H9 (cell line): ENCODE measurements around the gene TENM3. TPM values are rescaled to one million over a fixed set of nuclear protein-coding genes. Genes with fewer than 3 reads are reported as not detected.

Source experiments
- DNase-seq: peaks from one replicate; pipeline ENCODE4 v3.0.0-alpha.2; 2017
- H2AFZ ChIP-seq: one replicate; pipeline ENCODE4 v1.6.1; 2013; ENCODE audit warnings: mild to moderate bottlenecking, low read length, control low read depth, moderate library complexity
- H2AK5ac ChIP-seq: 2 replicates; pipeline ENCODE4 v1.6.1; 2013; ENCODE audit warnings: low read length, control low read depth, mixed read lengths; ENCODE audit not compliant: insufficient read length
- H2BK120ac ChIP-seq: one replicate; pipeline ENCODE4 v1.6.1; 2013; ENCODE audit warnings: low read depth, mild to moderate bottlenecking, low read length, control low read depth, inconsistent platforms; ENCODE audit not compliant: poor library complexity, severe bottlenecking
- H2BK12ac ChIP-seq: 2 replicates; pipeline ENCODE4 v1.6.1; 2013; ENCODE audit warnings: low read length, control low read depth, mixed read lengths, low read depth; ENCODE audit not compliant: insufficient read length
- H2BK15ac ChIP-seq: 2 replicates; pipeline ENCODE4 v1.6.1; 2013; ENCODE audit warnings: low read depth, low read length, control low read depth
- H2BK20ac ChIP-seq: one replicate; pipeline ENCODE4 v1.6.1; 2013; ENCODE audit warnings: low read depth, mild to moderate bottlenecking, low read length, control low read depth, inconsistent platforms; ENCODE audit not compliant: poor library complexity, severe bottlenecking
- H2BK5ac ChIP-seq: 2 replicates; pipeline ENCODE4 v1.6.1; 2013; ENCODE audit warnings: low read length, control low read depth, mixed read lengths; ENCODE audit not compliant: insufficient read length
- H3K14ac ChIP-seq: 2 replicates; pipeline ENCODE4 v1.6.1; 2013; ENCODE audit warnings: low read length, control low read depth; ENCODE audit not compliant: insufficient read depth
- H3K18ac ChIP-seq: 2 replicates; pipeline ENCODE4 v1.6.1; 2013; ENCODE audit warnings: low read depth, mild to moderate bottlenecking, mixed read lengths, low read length, control low read depth; ENCODE audit not compliant: insufficient read length
- H3K23ac ChIP-seq: 2 replicates; pipeline ENCODE4 v1.6.1; 2013; ENCODE audit warnings: low read length, control low read depth, mixed read lengths, low read depth; ENCODE audit not compliant: insufficient read length
- H3K23me2 ChIP-seq: 2 replicates; pipeline ENCODE4 v1.6.1; 2013; ENCODE audit warnings: low read depth, mild to moderate bottlenecking, mixed read lengths, low read length, control low read depth; ENCODE audit not compliant: insufficient read length, poor library complexity, severe bottlenecking
- H3K27ac ChIP-seq: 2 replicates; pipeline ENCODE4 v1.5.1; 2013; ENCODE audit warnings: low read length, control low read depth, mixed read lengths, low read depth; ENCODE audit not compliant: insufficient read length
- H3K27me3 ChIP-seq: 2 replicates; pipeline ENCODE4 v1.6.1; 2013; ENCODE audit warnings: low read length, control low read depth, inconsistent platforms; ENCODE audit not compliant: insufficient read depth
- H3K4ac ChIP-seq: 2 replicates; pipeline ENCODE4 v1.6.1; 2013; ENCODE audit warnings: low read depth, mild to moderate bottlenecking, control low read depth, inconsistent platforms, low read length, moderate library complexity
- H3K4me1 ChIP-seq: 2 replicates; pipeline ENCODE4 v1.6.1; 2013; ENCODE audit warnings: low read length, control low read depth, inconsistent platforms; ENCODE audit not compliant: insufficient read depth
- H3K4me2 ChIP-seq: 2 replicates; pipeline ENCODE4 v1.6.1; 2013; ENCODE audit warnings: low read length, control low read depth, mixed read lengths; ENCODE audit not compliant: insufficient read length, insufficient read depth
- H3K56ac ChIP-seq: 2 replicates; pipeline ENCODE4 v1.6.1; 2013; ENCODE audit warnings: low read depth, mild to moderate bottlenecking, mixed read lengths, low read length, control low read depth; ENCODE audit not compliant: insufficient read length
- H3K79me1 ChIP-seq: 2 replicates; pipeline ENCODE4 v1.6.1; 2013; ENCODE audit warnings: low read depth, mild to moderate bottlenecking, moderate library complexity, low read length, control low read depth, inconsistent platforms; ENCODE audit not compliant: insufficient read depth, poor library complexity, severe bottlenecking
- H3K79me2 ChIP-seq: 2 replicates; pipeline ENCODE4 v1.6.1; 2013; ENCODE audit warnings: low read length, control low read depth, inconsistent platforms; ENCODE audit not compliant: insufficient read depth
- H3K9ac ChIP-seq: 2 replicates; pipeline ENCODE4 v1.6.1; 2013; ENCODE audit warnings: low read length, control low read depth, mixed read lengths; ENCODE audit not compliant: insufficient read length; ENCODE audit errors: extremely low read depth
- H3K9me3 ChIP-seq: one replicate; pipeline ENCODE4 v1.6.1; 2013; ENCODE audit warnings: low read depth, low read length, inconsistent platforms; ENCODE audit not compliant: control insufficient read depth
- H3T11ph ChIP-seq: one replicate; pipeline ENCODE4 v1.6.1; 2013; ENCODE audit warnings: mild to moderate bottlenecking, low read length, control low read depth, inconsistent platforms
- H4K20me1 ChIP-seq: one replicate; pipeline ENCODE4 v1.6.1; 2013; ENCODE audit not compliant: control insufficient read depth, insufficient read length, insufficient read depth
- H4K5ac ChIP-seq: 2 replicates; pipeline ENCODE4 v1.6.1; 2013; ENCODE audit warnings: low read depth, mild to moderate bottlenecking, mixed read lengths, low read length, control low read depth; ENCODE audit not compliant: insufficient read length
- H4K8ac ChIP-seq: replicated peaks from 2 replicates; pipeline ENCODE4 v1.6.1; 2013; ENCODE audit warnings: low read length, control low read depth, mixed read lengths, low read depth; ENCODE audit not compliant: insufficient read length
- H4K91ac ChIP-seq: 2 replicates; pipeline ENCODE4 v1.6.1; 2013; ENCODE audit warnings: low read depth, mild to moderate bottlenecking, moderate library complexity, mixed read lengths, low read length, control low read depth; ENCODE audit not compliant: insufficient read length
- H3K27ac Mint-ChIP-seq, 3 experiments: 2 replicates in 2 of 3; 3 replicates in 1 of 3; pipeline ENCODE4 v1.8.0; 2020 to 2021; ENCODE audit warnings: mixed read lengths in 3 of 3, mild to moderate bottlenecking in 1 of 3, moderate library complexity in 1 of 3
- H3K27me3 Mint-ChIP-seq: 2 replicates; pipeline ENCODE4 v1.8.0; 2021; ENCODE audit warnings: low read depth, mild to moderate bottlenecking, moderate library complexity, mixed read lengths
- H3K36me3 Mint-ChIP-seq, 3 experiments: 2 replicates in 2 of 3; 3 replicates in 1 of 3; pipeline ENCODE4 v1.8.0; 2020 to 2021; ENCODE audit warnings: low read depth in 3 of 3, mixed read lengths in 3 of 3; ENCODE audit not compliant: insufficient read depth in 1 of 3
- H3K4me1 Mint-ChIP-seq, 2 experiments: 2 replicates each; pipeline ENCODE4 v1.8.0; 2020; ENCODE audit warnings: mixed read lengths in 2 of 2
- H3K4me3 Mint-ChIP-seq, 2 experiments: 2 replicates in 1 of 2; 3 replicates in 1 of 2; pipeline ENCODE4 v1.8.0; 2020 to 2021; ENCODE audit warnings: mild to moderate bottlenecking in 2 of 2, mixed read lengths in 2 of 2, moderate library complexity in 1 of 2
- H3K9me3 Mint-ChIP-seq, 2 experiments: 2 replicates in 1 of 2; 3 replicates in 1 of 2; pipeline ENCODE4 v1.8.0; 2020; ENCODE audit warnings: mild to moderate bottlenecking in 2 of 2, mixed read lengths in 2 of 2, moderate library complexity in 1 of 2
- WGBS: extraction: QIAGEN DNeasy Blood & Tissue Kit; methylation state at CpG from one replicate; pipeline ENCODE4 v1.1.7; 2013; ENCODE audit warnings: missing lambda C conversion rate, low lambda C conversion rate, mixed read lengths; ENCODE audit not compliant: insufficient read length; ENCODE audit errors: extremely low coverage; 5-methylcytosine and 5-hydroxymethylcytosine counted together
- total RNA-seq: library from RNA; stranded (reverse); gene quantifications from 2 replicates; pipeline ENCODE4 v1.2.1, GENCODE V29; 2021
- TF ChIP-seq, protein P1 (sequence below): fragments of 200-600 bp; sonication (generic); conservative IDR thresholded peaks from 3 replicates; pipeline ENCODE4 v1.8.0; 2021; ENCODE audit warnings: antibody characterized with exemption, mild to moderate bottlenecking

TENM3 gene
- total RNA-seq, 1 experiment from 2014 or later = 49.6 TPM

DNA sequence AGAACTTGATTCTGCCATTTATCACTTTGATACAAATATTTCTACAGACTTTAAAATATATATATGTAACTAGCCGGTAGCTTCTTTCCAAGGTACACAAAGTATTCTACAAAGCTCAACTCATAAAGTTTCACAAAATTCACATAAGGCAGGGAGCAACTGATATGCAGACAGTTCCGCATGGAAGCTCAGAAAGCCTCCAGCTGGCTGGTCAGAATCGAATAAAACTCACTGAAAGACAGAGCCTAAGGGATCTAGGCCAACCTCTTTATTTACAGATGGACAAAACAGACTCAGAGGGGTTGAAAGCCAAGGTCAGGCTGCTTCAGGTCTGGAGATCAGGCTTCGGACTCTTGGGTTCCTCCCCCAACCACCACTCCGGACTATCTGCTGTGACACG lies 543.8 kb downstream of the TENM3 start:
- H3K27me3 Mint-ChIP-seq = no peaks in the 10 kb centered on the region
- no CpG with 5 or more reads among the region's 6 CpGs for WGBS
- Histone ChIP-seq H3K4ac (no peak overlapping the region), H2BK12ac (no peak overlapping the region), H3K79me1 (no peaks in the 10 kb centered on the region), H3K4me1 (no peaks in the 10 kb centered on the region), H2AK5ac (no peak overlapping the region), H2BK15ac (no peak overlapping the region), H3K23ac (no peak overlapping the region), H4K91ac (no peak overlapping the region), H2BK5ac (no peak overlapping the region), H3K9me3 (no peaks in the 10 kb centered on the region), H3K9ac (no peak overlapping the region), H4K5ac (no peak overlapping the region), H4K8ac (no peak overlapping the region), H3T11ph (no peak overlapping the region), H4K20me1 (no peaks in the 10 kb centered on the region), H3K79me2 (no peaks in the 10 kb centered on the region), H3K56ac (no peak overlapping the region), H2AFZ (no peak overlapping the region), H3K27me3 (no peaks in the 10 kb centered on the region), H2BK120ac (no peak overlapping the region), H3K14ac (no peak overlapping the region), H3K4me2 (no peak overlapping the region), H3K23me2 (no peaks in the 10 kb centered on the region), H3K27ac (no peak overlapping the region), H2BK20ac (no peak overlapping the region), H3K18ac (no peak overlapping the region)
- no peak for DNase-seq
- H3K4me3 Mint-ChIP-seq = no peak overlapping the region
- TF ChIP-seq, protein P1, sequence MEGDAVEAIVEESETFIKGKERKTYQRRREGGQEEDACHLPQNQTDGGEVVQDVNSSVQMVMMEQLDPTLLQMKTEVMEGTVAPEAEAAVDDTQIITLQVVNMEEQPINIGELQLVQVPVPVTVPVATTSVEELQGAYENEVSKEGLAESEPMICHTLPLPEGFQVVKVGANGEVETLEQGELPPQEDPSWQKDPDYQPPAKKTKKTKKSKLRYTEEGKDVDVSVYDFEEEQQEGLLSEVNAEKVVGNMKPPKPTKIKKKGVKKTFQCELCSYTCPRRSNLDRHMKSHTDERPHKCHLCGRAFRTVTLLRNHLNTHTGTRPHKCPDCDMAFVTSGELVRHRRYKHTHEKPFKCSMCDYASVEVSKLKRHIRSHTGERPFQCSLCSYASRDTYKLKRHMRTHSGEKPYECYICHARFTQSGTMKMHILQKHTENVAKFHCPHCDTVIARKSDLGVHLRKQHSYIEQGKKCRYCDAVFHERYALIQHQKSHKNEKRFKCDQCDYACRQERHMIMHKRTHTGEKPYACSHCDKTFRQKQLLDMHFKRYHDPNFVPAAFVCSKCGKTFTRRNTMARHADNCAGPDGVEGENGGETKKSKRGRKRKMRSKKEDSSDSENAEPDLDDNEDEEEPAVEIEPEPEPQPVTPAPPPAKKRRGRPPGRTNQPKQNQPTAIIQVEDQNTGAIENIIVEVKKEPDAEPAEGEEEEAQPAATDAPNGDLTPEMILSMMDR = no peak
- H3K9me3 Mint-ChIP-seq = peaks cover 6 to 11% of the 10 kb centered on the region in 2 experiments
- no peaks in the 10 kb centered on the region for H3K4me1 Mint-ChIP-seq
- peak overlapping the region in 1 of 3 experiments; percentile 74; a peak in 1 of 7 replicates for H3K27ac Mint-ChIP-seq
- H3K36me3 Mint-ChIP-seq = peaks cover 21 to 35% (median 32%) of the 10 kb centered on the region in 3 experiments
